Measurements from ENCODE around the gene TAF6.

The TAF6 gene

GRCh38 chr7:100066953-100067352 lies 52.2 kb downstream of the TAF6 start:
- DNase-seq (ENCODE audit: low read depth), result no peak

GRCh38 chr7:100065452-100066186 lies 53.5 kb downstream of the TAF6 start:
- no peak for DNase-seq (ENCODE audit: low read depth)

GRCh38 chr7:100064162-100064561 lies 55.0 kb downstream of the TAF6 start:
- DNase-seq (ENCODE audit: low read depth), result no peak

- no peak for DNase-seq (ENCODE audit: low read depth)
Measured at GRCh38 chr7:100063376-100063775, 55.8 kb downstream of the TAF6 start.

- DNase-seq (ENCODE audit: low read depth), result no peak
Measured at GRCh38 chr7:100061518-100062193, 57.5 kb downstream of the TAF6 start.

GRCh38 chr7:100059251-100059739 lies 59.9 kb downstream of the TAF6 start:
- no peak for DNase-seq (ENCODE audit: low read depth)
